Activated naive CD4-positive, alpha-beta T cell treated with Interleukin-2 at 50 U/mL for 16 hours (primary cell): Measurements from ENCODE around the gene COP1.

Experiments used
- DNase-seq: peaks from one replicate; pipeline ENCODE4 v3.0.0-alpha.2; 2020

Gene COP1

DNA sequence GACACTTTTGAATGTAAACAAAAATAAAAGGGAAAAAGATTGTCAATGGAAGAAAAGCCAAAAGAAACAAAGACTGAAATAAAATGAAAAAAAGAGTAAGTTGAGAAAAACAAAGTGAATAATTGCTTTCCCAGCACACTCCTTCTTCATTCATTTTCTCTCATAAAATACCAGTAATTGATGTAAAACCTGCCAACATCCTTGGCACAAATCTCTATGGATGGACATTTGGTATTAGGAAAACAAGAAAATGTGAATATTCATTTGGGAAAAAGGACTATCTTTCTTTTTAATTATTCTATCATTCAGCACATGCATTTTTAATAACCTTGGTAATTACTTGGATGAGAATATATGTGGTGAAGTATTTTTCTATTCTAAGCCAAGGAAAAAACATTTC, 259.3 kb downstream of the COP1 start:
- no peak for DNase-seq

- DNase-seq = no peak
Observed at GRCh38 chr1:175944591-175944990, 262.5 kb downstream of the COP1 start.

- no peak for DNase-seq
Observed at GRCh38 chr1:175941164-175941563, 265.9 kb downstream of the COP1 start.

DNA sequence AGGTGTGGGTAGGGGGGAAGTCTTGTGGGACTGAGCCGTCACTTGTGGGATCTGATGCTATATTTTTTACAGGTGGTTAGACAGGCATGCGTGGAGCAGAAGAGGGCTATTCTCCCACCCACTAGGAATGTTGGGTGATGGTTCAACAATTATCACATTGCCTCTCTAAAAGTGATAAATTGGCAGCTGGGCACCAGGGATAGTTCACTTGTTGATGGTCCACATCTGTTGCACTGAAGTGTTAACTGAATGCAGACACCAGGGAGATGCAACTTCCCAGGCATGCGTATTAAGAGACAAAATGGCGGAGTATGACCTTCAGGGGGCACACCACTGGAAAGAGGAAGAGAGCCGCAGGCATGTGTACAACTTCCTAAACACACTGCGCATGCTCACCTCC, 270.4 kb downstream of the COP1 start:
- no peak for DNase-seq

GRCh38 chr1:175935566-175936115, 271.4 kb downstream of the COP1 start:
- no peak for DNase-seq

DNA sequence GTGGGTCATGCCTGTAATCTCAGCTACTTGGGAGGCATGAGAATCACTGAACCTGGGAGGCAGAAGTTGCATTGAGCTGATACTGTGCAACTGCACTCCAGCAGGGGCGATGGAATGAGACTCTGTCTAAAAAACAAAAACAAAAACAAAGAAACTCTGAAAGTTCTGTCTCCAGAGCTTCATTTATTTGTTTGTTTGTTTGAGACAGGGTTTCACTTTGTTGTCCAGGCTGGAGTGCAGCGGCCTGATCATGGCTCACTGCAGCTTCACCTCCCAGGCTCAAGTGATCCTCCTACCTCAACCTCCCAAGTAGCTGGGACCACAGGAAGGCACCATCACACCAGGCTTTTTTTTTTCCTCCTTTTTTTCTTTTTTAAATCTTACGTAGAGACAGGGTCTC, 271.9 kb downstream of the COP1 start:
- no peak for DNase-seq

- no peak for DNase-seq
Observed at GRCh38 chr1:175933801-175934200, 273.3 kb downstream of the COP1 start.

DNA sequence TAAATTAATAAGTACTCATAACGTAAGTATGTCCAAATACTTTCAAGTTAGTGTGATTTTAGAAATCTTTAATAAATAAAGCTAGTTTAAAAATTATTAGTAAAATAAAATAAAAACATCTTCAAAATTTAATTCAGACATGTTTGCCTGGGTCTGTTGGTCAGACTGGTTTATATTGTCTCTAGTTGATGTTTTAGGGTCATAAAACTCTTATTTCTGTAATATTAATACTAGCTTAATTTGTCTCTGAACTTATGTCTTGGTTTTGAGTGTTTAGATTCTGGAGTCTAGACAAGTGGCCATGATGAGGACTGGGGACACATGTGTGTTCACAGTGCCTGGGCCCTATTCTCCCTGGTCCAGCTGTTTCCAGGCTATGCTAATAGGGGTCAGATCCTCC, 279.1 kb downstream of the COP1 start:
- no peak for DNase-seq

DNA sequence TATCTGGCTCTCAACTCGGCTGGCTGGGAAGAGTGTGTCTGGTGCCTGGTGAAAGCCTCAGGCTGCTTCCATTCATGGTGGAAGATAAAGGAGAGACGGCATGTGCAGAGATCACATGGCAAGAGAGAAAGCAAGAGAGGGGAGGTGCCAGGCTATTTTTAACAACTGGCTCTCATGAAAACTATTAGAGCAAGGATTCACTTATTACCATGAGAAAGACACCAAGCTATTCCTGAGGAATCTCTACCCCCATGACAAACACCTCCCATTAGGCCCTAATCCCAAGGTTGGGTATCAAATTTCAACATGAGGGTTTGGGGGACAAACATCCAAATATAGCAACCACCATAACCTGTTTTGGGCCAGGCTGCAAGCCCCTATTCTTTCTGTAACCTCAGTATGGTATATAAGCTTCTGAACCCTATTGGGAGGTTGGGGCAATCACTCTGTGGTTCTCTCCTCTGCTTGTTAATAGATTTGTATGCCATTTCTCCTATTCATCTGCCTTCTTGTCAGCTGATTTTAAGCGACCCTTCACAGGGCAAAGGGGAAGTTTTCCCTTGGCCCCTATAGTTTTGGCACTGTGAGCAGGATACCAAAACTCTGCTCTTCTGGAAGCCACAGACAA, 284.7 kb downstream of the COP1 start:
- DNase-seq = no peak

GRCh38 chr1:175920381-175920780, 286.7 kb downstream of the COP1 start:
- DNase-seq = no peak

GRCh38 chr1:175919001-175919400, 288.1 kb downstream of the COP1 start:
- DNase-seq = no peak

GRCh38 chr1:175918364-175918801, 288.7 kb downstream of the COP1 start:
- DNase-seq = no peak

GRCh38 chr1:175914115-175914514, 293.0 kb downstream of the COP1 start:
- no peak for DNase-seq

DNA sequence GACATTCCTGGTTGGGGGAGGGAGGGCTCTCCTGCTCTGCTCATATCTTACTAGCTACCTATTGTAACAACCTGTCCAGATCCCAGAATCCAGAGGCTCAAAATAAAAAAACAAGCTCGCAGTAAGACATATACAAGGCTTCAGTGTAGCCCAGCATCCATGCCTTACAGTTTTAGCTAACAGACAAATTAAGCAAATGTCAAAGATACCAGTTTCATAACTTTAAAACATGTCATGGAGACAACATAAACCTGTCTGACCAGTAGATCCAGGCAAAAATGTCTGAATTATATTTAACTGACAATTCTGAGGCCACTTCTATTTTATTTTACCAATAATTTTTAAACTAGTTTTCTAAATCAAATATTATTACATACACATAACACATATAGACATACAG, 295.9 kb downstream of the COP1 start:
- DNase-seq = no peak

DNA sequence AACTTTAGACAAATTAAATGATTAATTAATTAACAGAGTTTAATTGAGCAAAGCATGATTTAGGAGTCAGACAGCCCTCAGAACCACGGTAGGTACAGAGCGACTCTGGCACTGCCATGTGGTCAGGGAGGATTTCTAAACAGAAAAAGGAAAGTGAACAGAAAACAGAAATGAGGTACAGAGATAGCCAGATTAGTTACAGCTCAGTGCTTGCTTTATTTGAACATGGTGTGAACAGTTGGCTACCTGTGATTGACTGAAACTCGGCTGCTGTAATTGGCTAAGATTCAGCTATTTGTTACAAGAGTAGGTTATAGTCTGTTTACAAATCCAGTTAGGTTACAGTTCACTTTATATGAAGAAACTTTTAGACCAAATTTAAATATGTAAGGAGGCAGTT, 300.7 kb downstream of the COP1 start:
- no peak for DNase-seq

GRCh38 chr1:175904808-175905207, 302.3 kb downstream of the COP1 start:
- DNase-seq = no peak

GRCh38 chr1:175902281-175902680, 304.8 kb downstream of the COP1 start:
- no peak for DNase-seq

DNA sequence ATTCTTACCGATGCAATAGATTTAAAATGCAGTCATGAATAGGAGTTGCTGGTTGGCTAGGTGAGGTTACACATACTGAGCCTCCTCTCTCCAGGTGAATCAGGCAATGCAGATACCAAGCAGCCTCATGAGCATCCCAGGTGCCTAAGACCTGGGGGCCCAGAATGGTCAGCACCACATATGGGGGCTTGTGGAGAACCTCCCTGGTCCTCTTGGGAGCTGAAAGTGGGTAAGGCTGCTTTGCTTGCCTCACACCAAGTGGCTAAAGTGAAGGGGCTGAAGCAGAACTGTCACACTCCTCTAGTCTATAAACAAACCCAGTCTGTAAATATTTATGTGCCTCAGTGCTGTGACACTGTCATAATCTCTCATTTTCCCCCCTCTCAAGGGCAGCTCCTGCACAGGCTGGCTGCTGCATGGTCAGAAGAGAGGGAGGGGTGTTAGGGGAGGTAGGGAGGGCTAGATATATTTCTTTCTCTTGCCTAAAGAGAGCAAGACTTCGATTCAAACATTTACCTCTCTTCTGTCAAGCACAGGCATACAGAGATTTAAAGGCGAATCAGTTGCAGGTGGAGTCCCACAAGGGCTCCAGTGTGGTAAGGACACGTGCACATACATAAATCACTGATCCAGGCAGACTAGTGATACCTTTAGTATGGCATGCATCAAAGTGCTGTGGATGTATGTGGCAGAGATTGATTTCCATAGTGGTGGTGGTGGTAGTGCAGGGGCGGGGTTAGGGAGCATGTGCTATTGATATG, 305.8 kb downstream of the COP1 start:
- DNase-seq = no peak

GRCh38 chr1:175900171-175900570, 306.9 kb downstream of the COP1 start:
- DNase-seq = no peak

DNA sequence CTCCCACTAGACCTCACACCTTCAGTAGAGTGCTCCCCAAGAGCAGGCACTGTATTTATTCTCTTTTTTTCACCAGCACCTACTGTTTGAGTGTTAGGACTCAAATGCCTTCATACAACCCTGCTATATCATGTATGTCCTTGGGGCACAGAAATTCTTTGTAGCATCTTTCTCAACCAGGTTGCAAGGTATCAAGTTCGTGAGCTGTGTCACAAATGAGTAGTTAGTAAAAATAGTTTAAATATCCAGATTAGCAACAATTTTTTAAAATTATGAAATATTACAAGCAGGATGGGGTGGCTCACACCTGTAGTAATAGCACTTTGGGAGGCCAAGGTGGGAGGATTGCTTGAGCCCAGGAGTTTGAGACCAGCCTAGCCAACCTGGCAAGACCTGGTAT, 311.1 kb downstream of the COP1 start:
- DNase-seq = no peak
